ENCODE measurements around the gene ZBTB38. TPM values are rescaled to one million over a fixed set of nuclear protein-coding genes. Genes with fewer than 3 reads are reported as not detected.

ZBTB38 gene
- total and polyA plus RNA-seq, 2 of the 13 experiments (the other 11 are each of a cell fraction or from before 2014, with no cell fraction given), result 26.8 to 51.7 TPM

- H3K9ac ChIP-seq (ENCODE audit: insufficient read depth, low read depth, low read length), result peak overlapping the region; percentile 86
- 4% methylated on average over 2 of the region's 2 CpGs for WGBS (ENCODE audit: low lambda C conversion rate)
- in situ Hi-C loops (cut with HindIII; ENCODE audit: extremely low pct_ligation_motif_present, low pct_unique_long_range_greater_than_20kb), result no loop called here
- intact Hi-C loops (cut with micrococcal nuclease; ENCODE audit: unreplicated experiment), result no loop called here
- ChIA-PET CTCF (ENCODE audit: low intra/inter-chr PET ratio, low total read pairs) (no interaction called here), POLR2A (interaction anchor here (1.3 to 3.9 kb wide), 4 partner anchors 31 to 85 kb away, joined by 4 to 16 read pairs (median 10); no protein-coding TSS in a partner anchor)
- peaks cover 79% of the 10 kb centered on the region for H3K4me1 ChIP-seq (ENCODE audit: insufficient read depth, low read length)
- H3K4me3 ChIP-seq (replicated peaks in 1 of 3; ENCODE audit: insufficient read depth in 1 of 3, low read depth in 2 of 3, low read length in 3 of 3), result peak overlapping the region in 2 of 3 experiments; percentile 50 to 73; a peak in 2 of 6 replicates
- DNase-seq (ENCODE audit: low spot score) (peak; percentile 94), FAIRE-seq (peak; percentile 94), ATAC-seq (peak; percentile 76)
- H3K4me2 ChIP-seq (ENCODE audit: low read depth, low read length), result peak overlapping the region; percentile 93
- peak overlapping the region; percentile 98 for H3K27ac ChIP-seq (ENCODE audit: extremely low read length, insufficient read depth, low read length)
- peaks cover 16% of the 10 kb centered on the region for H3K79me2 ChIP-seq (ENCODE audit: insufficient read depth, low read length)
- no peaks in the 10 kb centered on the region for H3K27me3 ChIP-seq (ENCODE audit: control insufficient read depth in 1 of 2, insufficient read depth in 2 of 2, low read length in 2 of 2)
- BruUV-seq (replicated peaks), result no TSS peak
- no peak overlapping the region for H2AFZ ChIP-seq (ENCODE audit: low read length)
- H3K36me3 ChIP-seq (replicated peaks in 1 of 2; ENCODE audit: control insufficient read depth in 1 of 2, insufficient read depth in 2 of 2, low read length in 2 of 2), result peaks cover 2 to 8% of the 10 kb centered on the region in 2 experiments; a peak in 3 of 5 replicates
- no peaks in the 10 kb centered on the region for H4K20me1 ChIP-seq (ENCODE audit: insufficient read depth, low read length)
- no peaks in the 10 kb centered on the region for H3K9me3 ChIP-seq (ENCODE audit: low read length)
- TF ChIP-seq BCL6 (CRISPR knock-in tag; IDR thresholded peaks at IDR 0.05) (0 out of 2 replicates have a peak, but pooled peaks have one; percentile 22), ZKSCAN5 (CRISPR knock-in tag; IDR thresholded peaks at IDR 0.05) (no peak), RERE (CRISPR knock-in tag; IDR thresholded peaks at IDR 0.05; ENCODE audit: low read depth) (no peak), PAXIP1 (CRISPR knock-in tag; conservative IDR thresholded peaks at IDR 0.05) (no peak), SOX6 (IDR thresholded peaks at IDR 0.05) (no peak), SOX6 (CRISPR knock-in tag; IDR thresholded peaks at IDR 0.05) (peak; percentile 41; the same call in 1 of the 2 replicates), TIGD3 (CRISPR knock-in tag; IDR thresholded peaks at IDR 0.05; ENCODE audit: borderline replicate concordance) (no peak), MED1 (CRISPR knock-in tag; IDR thresholded peaks at IDR 0.05) (peak; percentile 65), STAT6 (CRISPR knock-in tag; IDR thresholded peaks at IDR 0.05; ENCODE audit: borderline replicate concordance) (no peak), STAT5B (CRISPR knock-in tag; IDR thresholded peaks at IDR 0.05) (no peak), KLF6 (CRISPR knock-in tag; IDR thresholded peaks at IDR 0.05) (no peak)
These were observed 1.8 kb downstream of the ZBTB38 start for GRCh38 chr3:141370065-141370533.

Measured in HepG2 (cell line).